Measurements from ENCODE around the gene ABR.
"Not testable (repeated sequence)": the region's sequence is repeated elsewhere in the genome, so short reads cannot be mapped to it uniquely, and the experiment has no call there.

ABR gene

DNA sequence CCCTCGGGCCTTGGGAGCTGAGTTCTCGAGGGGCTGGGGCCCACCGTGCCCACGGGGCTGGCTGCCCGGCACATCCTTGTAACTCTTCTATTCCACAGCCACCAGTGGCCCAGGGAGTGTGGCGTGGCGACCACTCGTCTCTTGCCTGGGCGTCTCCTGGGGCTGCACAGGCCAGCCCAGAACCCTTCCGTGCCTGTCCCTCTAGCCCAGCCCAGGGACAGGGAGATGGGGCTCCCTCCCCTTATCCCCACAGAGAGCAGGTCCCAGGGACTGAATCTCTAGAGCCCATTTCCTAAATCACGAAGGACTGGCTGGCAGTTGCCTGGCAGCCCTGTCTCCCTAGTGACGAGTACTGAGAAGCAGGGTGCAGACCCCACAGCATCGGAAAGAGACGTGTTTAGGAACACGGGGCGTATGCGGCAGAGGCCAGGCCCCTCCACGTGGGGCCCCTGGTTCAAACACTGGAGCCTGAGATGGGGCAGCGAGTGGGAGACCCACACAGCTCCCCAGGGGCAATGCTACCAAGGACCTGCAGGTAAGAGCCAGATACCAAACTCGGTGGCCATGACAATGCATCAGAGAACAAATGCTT is 131.8 kb downstream of the ABR start:
- DNase-seq (ENCODE audit: low read depth, low spot score): no peak

DNA sequence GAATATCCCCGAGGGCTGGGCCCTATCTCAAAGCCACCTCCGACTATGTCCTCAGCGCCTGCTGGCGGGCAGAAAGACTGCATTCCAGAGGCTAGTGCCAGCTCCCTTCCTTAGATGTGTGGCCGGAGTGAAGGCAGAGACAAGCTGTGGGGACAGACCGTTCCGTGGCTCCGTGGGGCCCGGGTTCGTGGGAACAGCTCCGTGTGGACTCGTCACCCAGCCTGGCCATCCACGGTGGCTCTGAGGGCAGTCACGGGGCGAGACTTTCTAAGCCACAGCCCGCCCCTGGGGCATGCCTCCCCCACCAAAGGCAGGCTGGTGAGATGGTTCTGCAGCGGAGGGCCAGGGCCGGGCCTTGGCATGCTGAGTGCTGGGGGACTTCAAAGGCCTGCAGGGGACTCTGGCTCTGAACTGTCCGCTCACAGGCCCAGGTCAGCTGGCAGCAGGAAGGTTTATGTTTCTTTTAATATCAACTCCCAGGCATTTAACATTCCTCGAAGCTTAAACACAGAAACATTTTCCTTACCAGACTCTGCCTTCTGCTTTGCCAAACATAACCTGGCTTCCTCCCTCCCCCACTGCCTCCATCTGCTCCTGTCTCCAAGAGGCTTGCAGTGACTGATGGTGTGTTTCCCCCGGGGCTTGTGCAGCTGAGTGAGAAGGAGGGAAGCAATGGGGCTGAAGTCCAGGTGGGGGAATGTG is 132.5 kb downstream of the ABR start:
- DNase-seq (ENCODE audit: low read depth, low spot score): no peak

DNA sequence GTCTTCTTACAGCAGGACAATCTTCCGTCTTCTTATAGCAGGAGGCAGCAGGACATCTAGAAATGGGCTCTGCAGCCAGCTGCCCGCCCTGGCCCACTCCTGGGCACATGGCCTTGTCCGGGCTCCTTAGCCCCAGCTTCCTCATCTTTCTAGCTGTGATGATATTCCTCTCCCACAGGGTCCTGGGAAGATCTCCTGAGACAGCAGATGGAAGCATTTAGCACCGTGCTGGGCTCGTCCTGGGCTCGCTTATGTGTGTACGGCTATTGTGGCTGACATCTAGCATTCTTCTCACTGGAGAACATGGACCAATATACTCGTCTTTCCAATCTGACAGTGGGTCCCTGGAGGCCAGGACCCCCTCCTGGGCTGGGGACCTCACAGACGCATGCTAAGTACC is 134.3 kb downstream of the ABR start:
- no peak for DNase-seq (ENCODE audit: low read depth, low spot score)

DNA sequence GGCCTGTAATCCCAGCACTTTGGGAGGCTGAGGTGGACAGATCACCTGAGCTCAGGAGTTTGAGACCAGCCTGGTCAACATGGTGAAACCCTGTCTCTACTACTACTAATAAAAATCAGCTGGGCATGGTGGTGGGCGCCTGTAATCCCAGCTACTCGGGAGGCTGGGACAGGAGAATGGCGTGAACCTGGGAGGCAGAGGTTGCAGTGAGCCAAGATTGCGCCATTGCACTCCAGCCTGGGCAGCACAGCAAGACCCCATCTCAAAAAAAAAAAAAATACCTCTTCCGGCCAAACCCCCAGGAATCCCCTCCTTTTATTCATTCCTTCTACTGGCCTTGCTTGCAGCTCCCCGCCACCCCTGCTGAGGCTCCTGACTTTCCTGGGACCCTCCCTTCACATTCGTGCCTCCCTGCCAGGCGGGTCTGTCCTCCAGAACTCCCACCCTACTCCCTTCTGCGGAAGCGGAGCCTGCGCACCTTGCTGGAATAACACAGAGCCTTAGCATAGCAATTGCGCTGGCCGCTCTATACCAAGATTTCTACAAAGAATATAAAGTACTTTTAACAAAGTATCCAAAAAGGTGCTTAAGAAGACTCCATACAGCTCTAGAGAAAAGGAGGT is 135.3 kb downstream of the ABR start:
- DNase-seq (ENCODE audit: low read depth, low spot score): not testable (repeated sequence)

DNA sequence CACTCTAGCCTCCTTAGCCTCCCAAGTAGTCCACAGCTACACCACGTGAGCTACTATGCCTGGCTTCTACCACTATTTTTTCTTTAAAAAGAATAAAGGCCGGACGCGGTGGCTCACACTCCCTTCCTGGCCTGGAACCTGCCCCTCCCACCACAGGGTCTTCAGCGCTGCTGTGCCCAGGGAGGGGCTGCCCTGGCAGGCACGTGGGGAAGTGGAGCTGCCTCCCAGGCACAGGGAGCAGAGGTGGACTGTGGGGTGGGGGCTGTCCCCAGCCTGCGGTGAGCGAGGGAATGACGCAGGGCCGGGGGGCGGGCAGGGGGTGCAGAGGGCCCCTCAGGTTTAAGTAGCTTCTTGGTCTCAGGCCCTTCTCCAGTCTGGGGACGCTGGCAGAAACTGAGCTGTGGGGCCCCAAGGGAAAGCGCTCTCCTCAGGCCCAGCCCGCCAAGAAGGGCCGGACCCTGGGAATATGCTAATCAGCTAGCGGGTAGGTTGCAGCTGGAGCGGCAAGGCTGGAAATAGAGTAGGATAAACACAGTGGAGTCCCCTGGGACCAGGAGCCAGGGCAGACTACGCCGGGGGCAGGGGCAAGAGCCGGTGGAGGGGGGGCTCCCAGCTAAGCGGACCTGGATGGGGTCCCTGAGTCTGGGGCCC is 136.1 kb downstream of the ABR start:
- no peak for DNase-seq (ENCODE audit: low read depth, low spot score)

DNA sequence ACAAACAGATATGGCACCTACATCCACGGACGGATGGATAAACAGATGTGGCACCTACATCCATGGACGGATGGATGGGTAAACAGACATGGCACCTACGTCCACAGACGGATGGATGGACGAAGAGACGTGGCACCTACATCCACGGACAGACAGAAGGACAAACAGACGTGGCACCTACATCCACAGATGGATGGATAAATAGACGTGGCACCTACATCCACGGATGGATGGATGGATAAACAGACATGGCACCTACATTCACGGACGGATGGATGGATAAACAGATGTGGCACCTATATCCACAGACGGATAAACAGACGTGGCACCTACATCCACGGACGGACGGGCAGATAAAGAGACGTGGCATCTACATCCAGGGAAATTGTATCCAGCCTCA is 137.3 kb downstream of the ABR start:
- no peak for DNase-seq (ENCODE audit: low read depth, low spot score)

DNA sequence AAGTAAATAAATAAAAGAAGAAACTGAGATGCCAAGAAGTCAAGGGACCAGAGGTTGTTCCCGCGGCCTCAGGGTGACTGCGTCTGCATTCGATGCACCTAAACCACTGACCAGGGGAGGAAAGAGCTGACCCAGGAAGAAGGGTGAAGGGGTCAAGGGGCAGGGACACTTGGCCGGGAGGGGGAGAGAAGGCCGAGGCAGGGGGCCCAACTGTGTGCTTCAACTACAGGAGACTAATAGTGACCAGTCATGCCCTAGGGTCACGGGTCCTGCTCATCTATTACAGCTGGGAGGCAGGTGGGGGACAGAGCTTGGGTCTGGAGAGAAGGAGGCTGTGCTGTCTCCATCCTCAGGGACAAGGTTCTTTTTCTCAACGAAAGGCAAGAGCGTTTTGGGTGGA is 138.0 kb downstream of the ABR start:
- no peak for DNase-seq (ENCODE audit: low read depth, low spot score)

DNA sequence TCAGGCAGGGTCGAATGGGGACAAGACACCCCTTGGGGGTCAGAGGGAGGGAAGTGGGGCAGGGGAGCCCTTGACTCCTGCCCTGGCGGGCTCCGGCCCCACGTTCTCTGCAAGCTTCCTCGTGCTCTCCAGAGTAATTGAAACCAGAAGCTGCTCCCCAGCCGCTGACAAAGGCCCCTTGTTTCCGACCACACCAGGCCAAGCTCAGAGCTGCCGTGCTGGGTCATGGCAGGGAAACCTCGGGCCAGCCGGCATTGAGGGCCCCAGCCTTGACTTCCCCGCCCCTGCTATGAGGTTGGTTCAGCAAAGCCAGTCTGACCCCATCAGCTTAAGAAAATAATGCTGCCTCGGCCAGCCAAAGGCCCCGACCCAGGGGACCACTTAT is 139.6 kb downstream of the ABR start:
- no peak for DNase-seq (ENCODE audit: low read depth, low spot score)

DNA sequence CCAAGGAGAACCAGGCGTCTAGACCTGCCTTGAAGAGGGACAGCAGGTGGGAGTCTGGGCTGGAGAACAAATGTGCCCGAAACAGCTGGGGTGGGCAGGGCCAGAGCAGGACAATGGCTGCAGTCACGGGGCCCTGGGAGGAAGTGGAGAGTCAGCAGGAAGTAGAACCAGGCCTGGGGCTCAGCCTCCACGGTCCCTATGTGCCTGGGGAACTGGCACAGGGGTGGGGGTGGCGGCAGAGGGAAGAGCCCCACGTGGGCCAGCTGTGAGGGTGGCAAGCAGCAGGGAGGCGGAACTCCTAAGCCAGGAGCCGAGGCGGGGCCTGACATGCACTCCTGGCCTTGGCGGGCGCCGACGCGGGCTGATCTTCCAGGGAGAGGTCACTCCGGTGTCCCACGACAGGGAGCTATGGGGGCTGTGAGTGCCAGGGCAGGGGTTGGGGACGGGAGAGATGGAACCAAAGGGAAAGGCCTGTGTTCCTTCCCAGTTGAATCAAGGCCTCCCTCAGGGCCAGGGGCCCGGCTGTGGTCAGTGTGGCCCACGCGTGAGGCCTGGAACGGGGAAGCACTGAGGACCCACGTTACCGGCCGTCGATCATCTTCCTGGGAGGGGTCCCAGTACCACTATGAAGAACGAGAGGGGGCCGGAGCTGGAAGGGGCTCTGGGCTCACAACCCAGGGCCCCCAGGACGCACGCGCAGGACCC is 140.1 kb downstream of the ABR start:
- DNase-seq (ENCODE audit: low read depth, low spot score): no peak

DNA sequence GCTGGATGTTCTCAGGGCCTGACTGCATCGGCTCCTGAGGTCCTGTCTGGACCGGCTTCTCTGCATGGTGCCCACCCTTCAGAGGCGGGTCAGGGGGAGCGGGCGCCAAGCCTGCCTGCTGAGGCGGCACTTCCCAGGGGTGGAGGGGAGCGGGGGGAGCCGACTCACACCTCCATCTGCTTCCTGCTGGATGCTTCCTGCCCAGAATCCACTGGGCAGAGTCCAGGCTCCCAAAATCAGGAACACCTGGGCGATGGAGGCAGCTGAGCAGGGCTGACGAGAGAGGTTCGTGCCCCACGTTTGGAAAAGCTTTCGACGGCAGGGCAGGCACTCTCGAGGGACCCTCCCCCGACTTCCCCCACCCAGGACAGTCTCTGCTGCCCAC is 140.7 kb downstream of the ABR start:
- no peak for DNase-seq (ENCODE audit: low read depth, low spot score)

DNA sequence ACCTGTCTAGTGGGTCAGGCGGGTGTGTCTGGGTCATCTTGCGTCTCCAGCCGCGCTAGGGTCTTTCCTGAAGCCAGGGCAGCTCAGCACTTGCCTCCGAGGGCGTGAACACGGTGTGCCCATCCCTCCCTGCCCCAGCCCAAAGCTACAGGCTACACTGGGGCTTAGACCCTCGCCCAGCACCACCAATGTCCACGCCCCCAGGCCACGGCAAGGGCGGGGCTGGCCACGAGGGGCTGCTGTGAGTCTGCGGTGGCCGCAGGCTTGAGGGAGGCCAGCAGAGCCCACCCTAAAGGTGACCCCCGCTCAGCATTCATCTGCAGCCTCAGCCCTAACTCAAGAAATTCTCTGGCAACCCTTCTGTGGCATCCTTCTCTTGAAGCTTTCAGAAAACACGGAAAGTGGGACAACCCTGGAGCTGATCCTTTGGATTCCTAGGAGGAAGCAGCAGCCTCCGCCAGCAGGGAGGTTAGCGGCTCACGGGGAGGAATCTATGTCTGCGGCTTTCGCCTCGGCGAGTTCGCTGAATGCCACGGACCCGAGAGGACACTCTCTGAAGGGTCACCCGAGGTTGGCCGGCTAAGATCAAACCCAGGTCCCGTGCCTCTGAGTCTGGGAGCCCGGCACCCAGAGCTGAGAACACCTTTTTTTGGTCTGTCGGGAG is 141.2 kb downstream of the ABR start:
- no peak for DNase-seq (ENCODE audit: low read depth, low spot score)

DNA sequence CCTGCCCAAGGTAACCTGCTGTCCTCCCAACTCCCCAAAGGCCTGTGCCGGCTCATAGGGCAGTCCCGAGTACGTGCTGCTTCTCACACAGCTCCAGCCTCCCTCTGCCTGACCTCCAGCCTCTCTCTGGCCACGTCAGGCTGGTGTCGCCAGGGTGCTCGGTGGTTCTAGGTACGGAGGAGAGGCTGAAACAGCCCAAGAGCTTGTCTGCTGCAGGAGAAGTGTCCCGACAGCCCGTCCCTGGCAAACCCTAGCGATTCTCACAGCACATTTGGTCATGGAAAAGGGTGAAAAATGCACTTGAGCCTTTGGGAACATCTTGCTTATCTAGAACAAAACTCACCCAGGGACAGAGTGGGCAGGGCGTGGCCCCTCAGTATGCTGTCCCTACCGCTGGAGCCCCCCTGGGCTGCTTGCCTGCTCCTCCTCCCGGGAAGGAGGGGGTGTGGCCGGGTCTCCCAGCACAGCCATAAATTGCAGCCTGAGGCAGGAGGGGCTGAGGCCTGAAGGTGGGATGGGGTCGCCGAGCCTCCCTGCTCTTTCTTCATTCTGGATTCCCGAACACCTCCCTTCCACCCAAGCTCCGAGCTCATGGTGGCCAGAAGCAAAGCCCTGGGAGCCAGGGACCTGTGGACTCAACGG is 142.4 kb downstream of the ABR start:
- DNase-seq (ENCODE audit: low read depth, low spot score): no peak

DNA sequence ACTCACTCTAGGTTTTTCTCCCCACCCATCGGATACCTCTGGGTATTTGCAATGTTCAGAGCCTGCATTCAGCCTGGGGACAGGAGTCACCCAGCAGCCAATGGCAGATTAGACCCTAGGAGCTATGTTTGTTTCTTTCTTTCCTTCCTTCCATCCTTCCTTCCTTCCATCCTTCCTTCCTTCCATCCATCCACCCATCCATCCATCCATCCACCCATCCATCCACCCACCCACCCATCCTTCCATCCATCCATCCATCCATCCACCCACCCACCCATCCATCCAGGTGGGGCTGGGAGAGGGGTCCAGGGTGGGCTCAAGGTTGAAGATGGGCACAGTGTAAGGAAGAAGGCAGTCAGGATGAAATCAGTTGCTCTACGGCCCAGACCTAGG is 142.9 kb downstream of the ABR start:
- DNase-seq (ENCODE audit: low read depth, low spot score): no peak

DNA sequence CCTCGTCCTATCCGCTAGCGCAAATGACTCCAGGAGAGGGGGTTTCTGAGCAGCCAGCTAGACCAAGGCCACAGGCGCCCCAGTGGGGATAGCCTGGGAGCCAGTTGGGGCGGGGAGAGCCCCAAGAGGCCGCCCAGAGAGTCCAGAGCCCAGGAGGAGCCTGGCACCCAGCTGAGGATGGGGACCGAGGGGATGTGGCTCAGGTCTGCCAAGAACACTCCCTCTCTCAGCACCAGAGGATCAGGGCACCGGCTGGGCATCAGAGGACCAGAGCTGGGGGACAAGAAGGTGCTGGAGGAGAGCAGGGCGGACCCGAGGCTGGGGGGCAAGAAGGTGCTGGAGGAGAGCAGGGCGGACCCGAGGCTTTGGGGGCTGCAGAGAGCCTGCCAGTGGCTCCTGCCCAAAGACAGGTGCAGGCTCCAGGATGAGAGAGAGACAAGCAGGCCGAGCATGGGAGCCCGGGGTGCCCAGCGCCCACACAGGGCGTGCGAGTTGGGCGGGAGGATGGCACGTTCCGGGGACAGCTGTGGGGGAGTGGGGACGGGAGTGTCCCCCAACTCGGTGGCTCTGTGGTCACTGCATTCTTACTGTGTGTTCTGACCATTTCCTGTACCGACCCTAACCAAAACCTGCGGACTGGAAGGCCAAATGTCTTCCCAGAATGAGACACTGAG is 143.5 kb downstream of the ABR start:
- DNase-seq (ENCODE audit: low read depth, low spot score): no peak

DNA sequence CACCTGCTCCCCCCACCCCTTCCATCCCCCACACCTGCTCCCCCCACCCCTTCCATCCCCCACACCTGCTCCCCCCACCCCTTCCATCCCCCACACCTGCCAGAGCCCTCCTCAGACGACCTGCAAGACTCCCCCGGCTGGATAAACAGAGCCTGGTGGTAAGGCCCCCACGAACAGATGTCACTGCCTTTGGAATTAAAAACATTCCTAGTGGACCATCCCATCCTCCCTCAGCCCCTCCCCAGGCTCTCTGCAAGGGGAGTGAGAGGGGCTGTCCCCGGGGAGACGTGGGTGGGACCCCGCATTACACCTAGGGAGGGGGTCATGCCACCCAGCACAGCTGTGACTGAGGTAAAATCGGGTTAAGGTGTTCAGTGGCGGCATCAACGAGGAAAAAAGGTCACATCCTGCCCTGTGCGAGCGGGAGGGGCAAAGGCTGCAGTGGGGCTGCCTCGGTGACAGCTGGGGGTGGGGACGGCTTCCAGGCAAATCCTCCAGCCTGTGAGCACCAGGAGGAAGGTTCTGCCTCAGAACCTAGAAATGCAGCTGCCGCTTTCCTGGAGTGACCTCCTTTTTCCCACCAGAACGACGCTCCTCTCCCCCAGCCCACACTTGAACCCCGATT is 144.1 kb downstream of the ABR start:
- no peak for DNase-seq (ENCODE audit: low read depth, low spot score)

DNA sequence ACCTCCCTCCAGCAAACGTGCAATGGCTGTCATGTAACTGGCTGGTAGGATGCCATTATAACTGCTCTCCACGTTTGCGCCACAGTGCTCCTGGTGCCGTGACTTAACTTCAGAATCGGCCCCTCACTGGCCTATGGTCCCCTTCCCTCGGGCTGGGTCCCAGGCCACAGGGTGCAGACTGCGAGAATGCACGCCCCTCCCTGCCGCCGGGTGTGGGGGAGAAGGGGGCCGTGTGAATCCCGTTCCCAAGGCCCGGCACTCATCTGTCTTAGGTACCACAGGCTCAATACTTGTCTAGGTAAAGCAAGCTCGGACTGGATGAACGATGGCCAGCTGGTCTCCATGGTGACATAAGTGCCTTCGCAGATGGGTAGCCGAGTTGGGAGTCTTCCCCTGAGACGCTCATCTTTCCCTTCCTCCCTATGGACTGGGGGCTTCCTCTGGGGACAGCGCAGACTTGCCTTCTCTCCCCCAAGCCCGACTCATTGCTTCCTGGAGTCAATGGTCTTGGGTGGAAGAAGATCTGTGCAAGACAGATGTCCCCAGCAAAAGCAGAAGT is 145.1 kb downstream of the ABR start:
- no peak for DNase-seq (ENCODE audit: low read depth, low spot score)

DNA sequence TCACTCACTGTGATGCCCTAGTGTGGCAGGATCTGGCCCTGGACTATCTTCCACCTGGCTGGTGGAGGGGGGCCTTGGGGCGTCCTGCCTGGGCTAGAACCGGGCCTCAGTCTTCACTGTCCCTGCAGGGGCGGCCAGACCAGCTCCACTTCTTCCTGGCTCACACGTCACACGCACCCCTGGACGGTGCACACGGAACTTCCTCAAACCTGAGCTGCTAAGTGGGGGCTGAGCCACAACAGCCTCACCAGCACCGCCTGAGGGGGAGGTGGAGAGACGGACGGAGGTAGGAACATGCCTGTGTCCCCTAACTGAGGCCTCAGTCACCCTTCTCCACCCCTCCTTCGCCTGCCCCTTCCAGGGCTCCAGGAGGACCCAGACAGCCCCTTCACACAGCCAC is 146.3 kb downstream of the ABR start:
- no peak for DNase-seq (ENCODE audit: low read depth, low spot score)

DNA sequence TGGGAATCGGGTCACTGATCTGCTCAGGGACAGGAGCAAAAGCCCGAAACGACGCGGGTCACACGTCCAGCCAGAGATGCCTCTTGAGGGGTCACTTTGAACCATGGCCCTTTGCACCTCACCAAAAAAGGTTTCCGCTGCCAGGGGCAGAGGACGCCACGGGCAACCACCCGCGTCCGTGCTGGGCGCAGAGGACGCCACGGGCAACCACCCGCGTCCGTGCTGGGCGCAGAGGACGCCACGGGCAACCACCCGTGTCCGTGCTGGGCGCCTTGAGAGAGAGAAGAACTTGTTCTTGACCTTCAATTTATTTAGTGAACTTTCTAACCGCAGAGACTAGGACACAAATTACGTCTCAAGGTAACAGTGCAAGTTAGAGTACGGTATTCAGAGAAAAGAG is 147.4 kb downstream of the ABR start:
- no peak for DNase-seq (ENCODE audit: low read depth, low spot score)

DNA sequence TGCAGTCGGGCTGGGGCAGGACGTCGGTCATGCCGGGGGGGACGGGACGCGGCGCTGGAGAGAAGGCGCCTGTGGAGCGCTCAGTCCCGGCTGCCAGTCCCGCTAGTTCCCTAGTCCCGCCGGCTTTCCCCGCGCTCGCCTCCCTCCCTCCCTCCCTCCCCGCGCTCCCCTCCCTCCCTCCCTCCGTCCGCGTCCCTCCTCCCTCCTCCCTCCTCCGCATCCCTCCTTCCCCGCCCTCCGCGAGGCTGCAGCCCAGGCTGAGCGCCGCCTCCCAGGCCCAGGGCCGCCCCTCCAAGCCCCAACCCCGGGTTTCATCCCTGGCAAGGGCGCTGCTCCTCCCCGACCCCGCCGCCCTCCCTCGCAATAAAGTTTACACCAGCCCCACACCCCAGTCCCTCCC is 148.1 kb downstream of the ABR start:
- DNase-seq (ENCODE audit: low read depth, low spot score): no peak
